GM10847 (cell line): ENCODE measurements around the gene EHBP1.

Experiments used
- POLR2A ChIP-seq: IDR thresholded peaks from 2 replicates; pipeline ENCODE4 v1.6.1; 2011; ENCODE audit not compliant: insufficient read length; ENCODE audit errors: extremely low read depth

The EHBP1 gene

DNA sequence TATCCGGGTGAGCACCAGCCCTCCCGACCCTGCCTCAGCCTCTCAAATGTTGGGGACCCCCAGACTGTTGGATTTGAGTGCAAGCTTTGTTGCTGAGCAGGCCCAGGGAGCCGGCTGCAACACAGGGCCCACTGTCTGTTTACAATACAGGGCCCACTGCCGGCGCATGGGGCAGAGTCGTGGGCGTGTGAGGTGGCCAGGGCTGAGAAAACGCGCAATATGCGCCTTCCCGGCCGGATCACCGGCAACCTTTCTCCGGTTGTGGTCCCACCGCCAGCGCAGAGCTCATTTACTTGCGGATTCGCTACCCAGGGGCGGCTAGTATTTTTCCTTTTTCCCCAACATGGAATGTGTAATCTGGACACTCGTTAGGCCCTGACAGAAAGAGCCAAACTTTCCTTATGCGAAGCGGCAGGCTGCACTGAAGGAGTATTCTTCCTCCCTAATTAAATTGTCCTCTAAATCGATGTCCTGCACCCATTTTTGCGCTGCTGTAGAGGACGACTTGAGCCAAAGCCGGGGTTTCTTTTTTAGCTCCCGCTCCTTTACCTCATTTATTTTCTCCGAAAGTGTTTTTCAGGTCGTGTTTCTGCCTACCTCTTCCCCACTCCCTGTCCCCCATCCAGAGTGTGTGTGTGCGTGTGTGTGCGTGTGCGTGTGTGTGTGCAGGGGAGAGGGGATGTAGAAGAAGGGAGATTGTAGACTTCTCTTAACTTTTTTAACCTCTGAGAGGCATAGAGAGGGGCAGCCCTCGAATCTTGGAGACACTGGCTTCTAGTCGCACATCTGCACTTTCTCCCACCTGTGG lies 347.8 kb downstream of the EHBP1 start:
- TF ChIP-seq POLR2A, result no peak

DNA sequence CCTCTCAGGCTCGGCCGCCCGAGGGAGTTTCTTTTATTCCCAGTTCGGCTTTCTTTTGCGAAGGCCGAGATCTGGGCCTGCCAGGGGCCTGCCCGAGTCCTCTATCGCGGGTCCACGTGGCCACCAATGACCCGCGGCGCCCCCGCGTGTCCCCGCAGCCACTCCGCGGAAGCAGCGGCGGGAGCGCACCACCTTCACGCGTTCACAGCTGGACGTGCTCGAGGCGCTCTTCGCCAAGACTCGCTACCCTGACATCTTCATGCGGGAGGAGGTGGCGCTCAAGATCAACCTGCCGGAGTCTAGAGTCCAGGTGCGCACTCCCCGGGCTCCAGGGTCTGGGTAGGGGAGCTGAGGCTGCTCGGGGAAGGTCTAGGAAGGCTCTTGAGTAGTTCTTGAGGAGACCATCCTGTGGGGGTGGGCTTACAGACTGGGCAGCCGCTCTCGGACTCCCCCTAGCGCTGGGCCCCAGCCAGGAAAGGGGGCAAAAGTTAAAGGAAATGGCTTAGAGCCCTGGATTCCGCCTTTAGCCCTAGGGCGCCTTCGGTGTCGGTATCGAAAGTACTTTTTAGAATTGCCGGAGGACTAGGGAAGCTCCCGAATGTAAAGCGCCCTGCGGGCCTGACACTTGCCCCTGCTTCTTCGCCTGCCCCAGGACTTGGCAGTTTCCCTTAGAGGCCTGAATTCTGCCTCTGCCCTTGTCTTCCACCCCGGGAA lies 348.5 kb downstream of the EHBP1 start:
- TF ChIP-seq POLR2A, result no peak

DNA sequence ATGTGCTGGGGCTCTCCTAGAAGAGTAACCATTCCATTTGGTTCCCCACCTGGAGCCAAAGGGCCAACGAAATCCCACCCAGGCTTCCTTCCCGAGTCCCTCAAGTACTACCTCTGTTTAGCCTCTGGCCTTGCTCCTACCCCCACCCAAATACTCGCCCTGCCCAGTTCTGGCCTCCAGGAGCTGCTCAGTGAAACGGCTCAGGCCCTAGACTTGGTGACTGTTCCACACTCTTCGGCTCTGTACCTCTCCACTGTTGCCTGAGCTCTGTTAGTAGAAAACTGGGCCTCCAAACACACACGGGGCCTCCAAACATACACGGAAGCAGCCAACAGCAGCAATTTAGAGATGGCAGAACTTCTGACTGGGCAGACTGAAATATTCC lies 349.3 kb downstream of the EHBP1 start:
- TF ChIP-seq POLR2A, result no peak

DNA sequence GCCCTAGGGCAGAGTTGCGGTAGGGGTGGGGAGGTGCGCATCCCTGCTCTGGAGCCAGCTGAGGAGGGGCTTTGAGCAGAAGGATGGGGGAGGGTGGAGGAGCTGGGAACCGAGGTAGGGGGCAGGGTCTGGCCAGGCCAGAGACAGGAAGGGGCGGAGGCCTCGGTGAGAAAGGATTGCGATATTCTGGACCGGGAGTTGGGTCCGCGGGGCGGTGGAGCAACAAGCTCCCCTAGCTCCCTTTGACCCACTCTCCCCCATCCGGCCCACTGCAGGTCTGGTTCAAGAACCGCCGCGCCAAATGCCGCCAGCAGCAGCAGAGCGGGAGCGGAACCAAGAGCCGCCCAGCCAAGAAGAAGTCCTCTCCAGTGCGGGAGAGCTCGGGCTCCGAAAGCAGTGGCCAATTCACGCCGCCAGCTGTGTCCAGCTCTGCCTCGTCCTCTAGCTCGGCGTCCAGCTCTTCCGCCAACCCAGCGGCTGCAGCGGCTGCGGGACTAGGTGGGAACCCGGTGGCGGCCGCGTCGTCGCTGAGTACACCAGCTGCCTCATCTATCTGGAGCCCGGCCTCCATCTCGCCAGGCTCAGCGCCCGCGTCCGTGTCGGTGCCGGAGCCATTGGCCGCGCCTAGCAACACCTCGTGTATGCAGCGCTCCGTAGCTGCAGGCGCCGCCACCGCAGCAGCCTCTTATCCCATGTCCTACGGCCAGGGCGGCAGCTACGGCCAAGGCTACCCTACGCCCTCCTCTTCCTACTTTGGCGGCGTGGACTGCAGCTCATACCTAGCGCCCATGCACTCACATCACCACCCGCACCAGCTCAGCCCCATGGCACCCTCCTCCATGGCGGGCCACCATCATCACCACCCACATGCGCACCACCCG lies 350.0 kb downstream of the EHBP1 start:
- TF ChIP-seq POLR2A, result no peak

DNA sequence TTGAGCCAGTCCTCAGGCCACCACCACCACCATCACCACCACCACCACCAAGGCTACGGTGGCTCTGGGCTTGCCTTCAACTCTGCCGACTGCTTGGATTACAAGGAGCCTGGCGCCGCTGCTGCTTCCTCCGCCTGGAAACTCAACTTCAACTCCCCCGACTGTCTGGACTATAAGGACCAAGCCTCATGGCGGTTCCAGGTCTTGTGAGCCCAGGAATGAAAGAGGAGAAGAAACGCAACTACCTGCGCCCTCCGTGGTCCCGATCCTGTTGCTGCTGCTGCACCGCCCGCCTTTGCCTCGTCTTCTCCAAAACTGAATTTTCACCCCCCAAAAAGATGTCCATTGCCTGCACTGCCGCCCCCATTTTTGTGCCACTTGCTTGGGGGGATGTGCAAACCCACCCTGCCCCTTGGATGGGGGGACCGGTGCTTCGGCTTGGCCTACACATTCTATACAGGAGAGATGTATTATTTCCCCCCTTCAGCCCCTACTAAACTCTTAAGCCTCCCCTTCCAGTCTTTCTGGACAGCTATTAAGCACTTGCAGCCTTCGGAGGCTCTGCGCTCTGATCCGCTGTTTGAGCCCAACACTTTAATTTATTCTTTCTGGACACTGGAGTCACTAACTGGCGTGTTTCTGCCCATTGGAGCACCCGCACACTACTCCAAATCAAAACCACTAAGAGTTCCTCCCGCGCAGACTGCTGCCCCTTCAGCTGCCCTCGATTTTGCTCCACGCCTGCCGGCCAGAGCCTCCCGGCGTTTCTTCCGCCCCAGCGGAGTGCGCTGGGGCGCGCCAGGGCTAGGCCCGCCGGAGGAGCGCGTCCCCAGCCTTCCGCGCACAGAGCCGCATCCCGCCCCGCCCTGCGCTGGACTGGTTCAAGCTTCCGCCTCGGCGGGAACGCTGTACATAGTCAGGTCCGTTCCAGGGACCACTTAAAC lies 350.9 kb downstream of the EHBP1 start:
- TF ChIP-seq POLR2A, result no peak

DNA sequence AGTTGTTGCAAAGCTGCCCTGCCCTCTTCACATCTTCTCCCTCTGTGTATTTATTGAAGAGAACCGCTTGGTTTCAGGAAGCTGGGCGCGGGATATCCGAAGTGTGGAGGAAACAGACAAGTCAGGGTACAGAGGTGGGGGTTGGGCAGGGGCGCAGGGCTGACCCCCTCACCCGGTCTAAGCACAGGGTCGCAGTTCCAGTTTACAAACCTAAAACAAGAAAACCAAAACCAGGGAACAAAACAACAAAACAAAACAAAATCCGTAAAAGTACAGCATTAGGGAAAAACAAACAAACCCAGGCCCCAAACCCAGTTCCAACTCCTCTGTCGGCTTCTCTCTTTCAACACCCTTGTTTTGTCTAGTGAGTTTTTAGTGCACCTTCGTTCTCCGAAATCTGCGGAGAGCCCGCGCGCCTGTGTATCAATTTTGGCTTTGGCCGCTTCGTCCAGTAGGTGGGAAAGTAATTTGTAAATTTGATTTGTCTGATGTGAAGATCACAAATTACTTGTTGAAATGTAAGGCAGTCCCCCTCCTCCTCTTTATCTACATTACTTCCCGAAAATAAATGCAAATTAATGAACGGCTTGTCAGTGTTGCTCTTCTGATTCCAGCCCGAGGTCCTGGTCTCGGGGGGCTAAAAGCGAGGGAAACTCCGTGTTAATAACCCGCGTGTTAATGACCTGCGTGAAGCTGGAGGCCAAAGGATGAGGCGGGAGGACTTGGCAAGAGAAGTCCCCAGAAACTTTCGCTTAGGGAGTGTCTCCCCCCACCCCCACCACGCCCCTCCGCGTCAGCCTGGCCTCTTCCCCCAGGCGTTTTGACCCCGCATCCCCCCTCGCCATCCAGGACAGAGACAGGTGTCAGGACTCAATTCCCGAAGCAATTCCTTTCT lies 352.0 kb downstream of the EHBP1 start:
- TF ChIP-seq POLR2A, result no peak

DNA sequence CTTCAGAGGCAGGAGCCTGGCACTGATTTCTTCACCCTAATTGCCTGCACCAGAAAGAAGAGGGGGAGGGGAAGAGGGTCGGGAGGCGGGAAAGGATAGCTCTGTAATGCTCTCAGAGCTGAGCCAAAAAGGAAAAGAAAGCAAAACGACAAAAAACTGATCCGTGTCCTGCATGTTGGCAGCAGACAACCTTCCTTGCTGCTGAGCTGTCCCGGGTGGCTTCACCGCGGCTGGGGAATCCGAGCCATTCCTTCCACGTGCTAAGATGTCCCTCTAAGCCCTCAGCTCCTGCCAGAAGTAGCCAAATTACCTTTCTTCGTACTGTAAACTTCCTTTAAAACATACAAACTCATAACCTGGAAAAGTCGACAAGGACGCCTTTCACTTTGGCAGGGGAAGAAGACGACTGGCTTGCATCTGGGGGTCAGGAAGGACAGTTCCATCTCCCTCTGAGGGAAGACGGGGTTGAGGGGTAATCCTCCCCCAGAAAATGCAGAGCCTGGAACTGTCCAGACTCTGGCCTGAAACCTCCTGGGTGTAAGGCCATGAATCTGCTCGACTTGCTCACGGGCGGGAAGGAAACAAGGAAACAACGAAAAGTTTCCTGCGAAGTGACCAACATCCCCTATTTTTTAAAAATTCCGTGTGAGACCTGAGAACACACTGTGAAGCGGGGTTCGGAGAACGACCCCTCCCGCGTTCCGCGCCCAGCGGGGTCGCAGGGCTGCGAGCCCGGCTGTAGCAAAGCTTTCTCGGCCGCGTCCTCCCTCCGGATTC lies 352.8 kb downstream of the EHBP1 start:
- no peak for TF ChIP-seq POLR2A

DNA sequence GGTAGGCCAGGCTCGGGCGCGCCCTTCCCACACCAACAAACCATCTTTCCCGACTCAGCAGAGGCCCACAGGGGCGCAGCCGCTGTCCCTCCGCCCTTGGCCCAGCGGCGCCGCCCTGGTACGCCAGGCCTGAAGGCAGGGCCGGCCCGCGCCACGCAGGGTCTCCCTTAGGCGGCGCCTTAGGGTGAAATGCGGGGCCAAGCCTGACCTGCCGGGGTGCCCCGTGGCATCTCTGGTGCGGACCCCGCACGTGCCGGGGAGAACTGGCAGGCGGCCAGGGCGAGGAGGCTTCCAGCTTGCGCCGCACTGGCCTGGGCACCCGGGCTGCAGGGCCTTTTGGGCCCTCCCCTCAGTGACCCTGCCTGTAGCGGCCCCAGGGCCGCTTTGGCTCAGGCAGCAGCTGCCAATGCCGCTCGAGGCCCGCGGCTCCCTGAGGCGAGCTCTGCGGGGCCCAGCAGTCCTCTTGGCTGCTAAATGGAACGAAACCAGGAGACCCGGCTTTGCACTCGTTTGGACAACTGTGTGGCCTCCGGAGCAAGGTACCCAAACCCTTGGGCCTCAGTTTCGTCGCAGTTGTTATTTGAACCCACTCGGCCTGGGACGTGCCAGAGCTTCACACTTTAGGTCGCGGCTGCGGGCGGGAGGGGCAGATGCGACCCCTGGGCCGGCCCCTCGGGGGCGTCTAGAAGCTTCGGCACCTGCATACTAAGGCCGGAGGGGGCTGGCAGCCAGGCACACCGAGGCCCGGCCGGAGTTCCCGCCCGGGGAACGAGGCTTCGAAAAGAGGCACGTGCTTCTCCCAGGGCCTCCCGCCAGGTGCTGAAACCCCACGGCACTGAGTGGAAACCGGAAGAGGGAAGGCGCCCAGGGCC lies 353.6 kb downstream of the EHBP1 start:
- no peak for TF ChIP-seq POLR2A

DNA sequence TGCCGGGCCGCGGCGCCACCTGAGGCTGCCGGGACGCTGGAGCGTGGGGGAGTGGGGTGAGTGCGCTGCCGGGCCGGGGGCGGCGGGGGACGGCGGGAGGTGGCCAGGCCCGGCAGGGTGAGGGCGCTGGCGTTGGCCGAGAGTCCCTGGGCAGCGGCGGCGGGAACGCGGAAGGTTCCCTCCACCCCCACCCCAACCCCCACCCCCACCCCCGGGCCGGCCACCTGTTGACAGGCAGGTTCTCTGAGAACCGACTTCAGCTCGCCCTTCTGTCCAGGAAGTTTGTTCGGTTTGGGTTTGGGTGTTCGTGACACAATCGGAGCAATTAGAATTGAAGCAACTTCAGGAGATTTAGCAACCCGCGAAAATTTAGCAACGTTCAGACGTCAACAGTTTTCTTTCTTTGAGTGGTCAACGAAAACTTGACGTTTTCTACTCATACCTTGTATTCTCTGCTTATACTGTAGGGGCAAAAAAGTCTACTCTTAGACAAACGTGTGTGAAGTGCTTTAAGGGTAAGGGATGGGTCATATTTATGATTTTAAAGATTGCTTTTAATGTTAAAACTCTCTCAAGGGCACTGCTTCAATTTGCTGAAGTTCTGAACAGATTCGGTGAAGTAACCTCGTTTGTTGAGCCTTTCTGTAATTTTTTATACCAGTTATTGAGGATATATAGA lies 354.4 kb downstream of the EHBP1 start:
- no peak for TF ChIP-seq POLR2A

DNA sequence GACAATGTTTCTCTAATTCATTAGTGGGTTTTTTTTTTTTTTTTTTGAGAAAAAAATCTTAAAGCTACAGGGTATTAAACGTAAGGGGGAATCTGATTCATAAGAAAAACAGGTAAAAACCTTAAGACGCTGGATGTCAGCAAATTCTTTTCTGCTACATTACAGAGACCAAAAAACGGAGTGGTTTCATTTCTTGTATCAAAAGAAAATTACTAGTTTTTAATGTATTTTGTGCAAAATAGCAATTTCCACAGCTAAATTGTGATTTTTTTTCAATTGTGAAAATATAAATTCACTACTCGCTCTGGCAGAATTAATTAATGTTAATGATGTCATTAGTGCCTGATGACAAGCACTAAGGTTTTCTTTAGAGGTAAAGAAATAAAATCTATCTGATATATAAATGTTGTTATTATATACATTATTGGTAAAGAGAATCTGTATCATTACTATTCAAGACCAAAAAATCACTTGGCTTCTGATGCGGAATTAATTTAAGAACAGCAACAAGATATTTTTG lies 355.0 kb downstream of the EHBP1 start:
- no peak for TF ChIP-seq POLR2A

DNA sequence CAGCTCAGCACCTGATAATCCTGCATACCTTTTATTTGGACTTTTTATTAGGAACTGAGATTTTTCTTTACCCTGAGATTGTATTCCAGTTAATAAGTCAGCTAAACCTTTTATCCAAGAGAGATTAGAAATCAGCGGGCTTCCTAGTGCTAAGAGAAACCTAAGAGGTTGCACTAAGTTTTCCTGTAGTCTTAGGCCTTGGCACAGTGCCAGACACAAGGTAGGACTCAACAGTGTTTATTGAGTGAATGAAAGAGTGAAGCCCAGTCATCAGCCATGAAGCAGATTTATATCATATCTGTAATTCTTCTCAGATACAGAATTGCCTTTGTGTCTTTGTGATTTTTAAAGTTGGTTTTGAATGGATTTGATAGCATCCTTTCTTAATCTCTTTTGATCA lies 358.7 kb downstream of the EHBP1 start:
- no peak for TF ChIP-seq POLR2A

DNA sequence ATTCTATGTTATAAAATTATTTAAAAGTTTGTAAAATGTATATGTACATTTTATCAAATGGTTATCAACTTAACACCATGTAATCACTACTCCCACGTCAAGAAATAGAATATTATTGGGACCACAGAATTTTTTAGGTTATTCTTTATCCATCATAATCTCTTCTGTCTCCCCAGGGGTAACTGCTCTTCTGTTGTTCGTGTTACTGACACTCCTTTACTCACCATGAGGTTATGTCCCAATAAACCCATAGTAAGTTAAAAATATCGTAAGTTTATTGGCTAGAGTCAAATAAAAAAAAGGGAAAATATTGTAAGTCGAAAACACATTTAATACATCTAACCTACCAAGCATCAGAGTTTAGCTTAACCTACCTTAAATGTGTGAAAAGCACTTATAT lies 359.1 kb downstream of the EHBP1 start:
- no peak for TF ChIP-seq POLR2A
